ENCODE measurements around the gene FAM131C.
"Not testable (repeated sequence)": the region's sequence is repeated elsewhere in the genome, so short reads cannot be mapped to it uniquely, and the experiment has no call there.

FAM131C gene

DNA sequence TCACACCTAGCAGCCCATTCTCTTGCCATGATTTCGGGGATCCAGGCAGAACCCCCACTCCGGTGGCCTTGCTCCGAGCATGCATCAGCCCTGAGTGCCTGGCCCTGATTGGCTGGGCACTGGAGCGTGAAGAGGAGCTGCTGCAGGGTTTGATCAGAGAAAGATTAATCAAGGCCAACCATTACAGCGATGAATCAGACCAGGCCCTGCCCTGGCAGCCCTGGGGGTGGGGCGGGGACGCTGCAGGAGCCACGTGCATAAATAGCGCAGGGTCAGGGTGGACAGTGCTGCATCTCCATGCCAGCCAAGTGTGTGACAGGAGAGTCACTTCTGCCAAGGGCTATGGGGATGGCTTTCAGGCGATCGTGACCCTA lies 3.4 kb upstream of the FAM131C start:
- DNase-seq (ENCODE audit: low read depth), result no peak

DNA sequence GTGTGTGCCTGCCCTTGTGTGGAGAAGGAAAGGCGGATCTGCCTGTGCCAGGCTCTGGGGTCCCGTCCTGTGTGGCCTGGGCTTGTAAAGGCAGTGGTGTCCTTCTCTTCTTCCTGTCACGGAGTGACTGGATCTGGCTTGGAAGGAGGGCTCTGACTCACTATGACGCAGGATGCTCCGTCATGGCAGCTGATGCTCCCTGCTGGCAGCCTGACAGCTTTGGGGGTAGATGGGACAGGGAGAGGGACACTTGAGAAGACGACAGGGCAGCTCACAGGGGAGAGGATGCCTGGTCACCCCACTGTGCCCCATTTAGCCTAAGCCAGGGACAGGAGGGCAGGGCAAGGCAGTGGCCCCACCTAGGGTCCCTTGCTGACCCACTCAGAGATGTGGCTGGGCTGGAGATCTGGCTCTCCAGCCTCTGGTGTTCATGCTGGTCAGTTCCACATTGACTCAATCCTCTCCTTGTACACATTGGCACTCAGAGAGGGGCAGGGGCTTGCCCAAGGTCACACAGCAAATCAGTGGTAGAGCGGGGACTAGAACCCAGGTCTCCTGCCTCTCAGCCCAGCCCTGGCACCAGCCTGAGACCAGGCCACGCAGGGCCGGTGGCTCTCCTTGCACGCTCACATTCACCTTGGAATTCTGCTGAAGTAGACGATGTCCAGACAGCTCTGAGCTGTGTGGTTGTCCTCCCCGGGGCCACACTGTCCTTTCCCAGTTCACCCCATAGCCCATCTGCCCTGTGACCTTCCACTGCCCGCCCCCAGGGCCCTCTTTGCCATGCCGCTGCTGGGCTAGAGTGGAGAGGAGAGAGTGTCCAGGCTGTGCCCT lies 2.8 kb upstream of the FAM131C start:
- DNase-seq (ENCODE audit: low read depth), result peak; percentile 89

DNA sequence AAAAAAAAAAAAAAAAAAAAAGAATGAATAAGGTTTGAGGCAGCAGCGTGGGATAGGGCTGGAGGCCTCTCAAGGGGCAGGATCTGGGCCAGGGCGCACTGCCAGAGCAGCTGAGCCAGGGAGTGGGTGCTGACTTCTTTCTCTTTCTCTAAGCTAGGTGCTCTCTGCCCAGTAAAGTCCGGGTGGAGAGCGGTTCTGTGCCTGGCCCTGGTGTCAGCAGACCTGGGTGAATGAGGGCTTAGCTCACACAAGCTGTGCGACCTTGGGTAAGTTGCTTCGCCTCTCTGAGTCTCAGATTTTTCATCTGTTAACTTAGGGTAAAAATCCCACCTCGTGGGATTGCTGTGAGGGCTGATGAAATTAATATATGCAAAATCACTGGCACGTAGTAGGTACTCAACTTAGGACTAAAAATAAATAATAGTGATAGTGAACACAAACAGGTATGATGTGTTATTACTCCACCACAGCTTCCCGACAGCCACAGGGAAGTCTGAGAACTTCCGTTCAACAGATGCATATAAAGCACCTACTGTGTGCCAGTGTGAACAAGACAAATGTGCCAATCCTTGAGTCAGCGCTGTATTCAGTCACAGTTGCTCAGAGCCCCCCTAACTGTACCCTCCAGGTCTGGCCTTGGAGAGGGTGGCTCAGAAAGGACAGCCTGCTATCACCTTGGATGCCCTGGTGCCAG lies 2.0 kb upstream of the FAM131C start:
- no peak for DNase-seq (ENCODE audit: low read depth)

DNA sequence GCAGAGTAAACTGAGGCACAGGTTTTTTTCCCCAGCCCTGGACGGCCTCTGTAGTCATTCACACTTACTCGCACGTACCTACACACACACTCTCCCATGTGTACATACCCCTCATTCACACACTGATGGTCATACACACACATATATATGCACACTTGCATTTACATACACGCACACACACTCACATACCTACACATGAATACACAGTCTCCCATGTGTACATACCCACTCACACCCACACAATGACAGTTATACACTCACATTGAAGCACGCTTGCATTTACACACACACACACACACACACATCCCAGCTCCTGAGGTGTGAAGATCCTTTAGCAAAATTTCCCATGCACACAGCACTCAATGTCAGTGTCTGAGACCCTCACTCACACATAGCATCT lies 766 bp upstream of the FAM131C start:
- DNase-seq (ENCODE audit: low read depth), result no peak

DNA sequence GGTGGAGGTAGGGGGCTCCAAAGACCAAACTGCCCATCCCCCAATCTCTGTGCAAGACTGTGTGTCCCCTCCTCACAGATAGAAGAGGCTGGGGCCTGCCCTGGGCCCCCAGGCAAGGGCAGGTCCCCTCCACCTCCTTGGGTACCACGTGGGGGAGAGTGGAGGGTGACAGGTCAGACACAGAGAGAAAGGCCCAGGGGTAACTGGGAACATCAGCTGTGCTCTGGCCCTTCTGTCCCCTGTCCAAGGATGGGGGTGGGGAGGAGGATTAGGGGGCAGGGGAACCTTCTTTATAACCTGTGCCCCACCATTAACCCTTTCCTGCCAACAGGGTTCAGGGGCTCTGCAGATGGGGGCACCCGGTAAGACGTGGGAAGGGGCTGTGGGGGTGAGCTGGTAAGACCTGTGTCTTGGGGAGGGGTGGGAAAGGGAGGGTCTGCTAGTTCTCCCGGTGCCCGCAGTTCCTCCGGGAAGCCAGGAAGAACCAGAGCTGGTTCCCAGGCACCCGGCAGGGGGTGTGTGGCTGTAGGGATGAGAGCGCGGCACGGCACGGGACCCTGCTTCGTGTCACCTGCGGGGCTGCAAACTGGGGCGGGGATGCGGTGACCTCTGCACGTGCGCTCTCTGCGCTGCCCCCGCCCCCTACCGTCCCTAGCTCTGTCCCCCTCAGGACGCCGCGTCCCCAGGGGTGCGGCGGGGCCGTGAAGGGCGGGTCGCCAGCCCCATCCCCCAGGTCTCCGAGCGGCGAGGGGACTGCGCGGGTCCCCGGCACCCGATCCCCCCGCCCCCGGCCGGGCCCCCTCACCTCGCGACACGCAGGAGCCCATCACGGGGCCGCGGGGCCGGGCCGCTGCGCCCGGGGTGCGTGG lies 601 bp downstream of the FAM131C start:
- DNase-seq (ENCODE audit: low read depth), result no peak

DNA sequence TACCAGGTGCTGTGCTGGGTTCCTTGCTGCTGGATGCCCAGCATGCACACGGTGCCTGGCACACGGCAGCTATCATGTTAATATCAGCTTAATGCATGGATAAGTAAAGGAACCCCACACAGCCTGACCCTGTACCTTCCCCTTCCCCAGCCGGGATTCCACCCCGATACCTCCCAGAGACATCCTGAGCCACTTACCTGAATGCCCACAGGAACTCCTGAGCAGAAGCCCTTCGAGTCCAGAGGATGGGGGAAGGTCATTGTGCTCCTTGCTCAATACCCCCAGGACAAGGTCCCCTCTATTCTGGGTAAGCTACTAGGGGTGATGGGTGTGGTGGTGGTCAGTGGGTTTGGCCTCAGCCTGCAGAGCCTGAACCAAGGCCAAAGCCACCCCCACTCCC lies 1.4 kb downstream of the FAM131C start:
- DNase-seq (ENCODE audit: low read depth), result no peak

DNA sequence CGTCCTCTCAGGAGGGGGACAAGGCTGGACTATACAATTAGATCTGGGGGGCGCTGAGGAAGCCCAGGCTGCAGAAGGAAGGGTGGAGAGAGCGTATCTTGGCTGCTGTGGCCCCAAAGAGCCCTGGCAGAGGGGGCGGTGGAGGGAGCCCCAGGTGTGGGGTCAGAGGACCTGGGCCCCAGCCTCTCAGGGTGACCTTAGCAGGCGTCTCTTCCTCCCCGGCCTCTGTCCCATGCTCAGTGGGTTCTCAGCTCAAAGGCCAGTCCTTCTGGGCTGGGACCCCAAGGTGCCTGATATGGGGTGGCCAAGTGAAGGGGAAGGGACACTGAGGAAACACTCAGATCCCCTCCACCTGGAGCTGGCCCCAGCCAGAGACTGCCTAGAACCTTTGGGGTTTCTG lies 1.8 kb downstream of the FAM131C start:
- no peak for DNase-seq (ENCODE audit: low read depth)

DNA sequence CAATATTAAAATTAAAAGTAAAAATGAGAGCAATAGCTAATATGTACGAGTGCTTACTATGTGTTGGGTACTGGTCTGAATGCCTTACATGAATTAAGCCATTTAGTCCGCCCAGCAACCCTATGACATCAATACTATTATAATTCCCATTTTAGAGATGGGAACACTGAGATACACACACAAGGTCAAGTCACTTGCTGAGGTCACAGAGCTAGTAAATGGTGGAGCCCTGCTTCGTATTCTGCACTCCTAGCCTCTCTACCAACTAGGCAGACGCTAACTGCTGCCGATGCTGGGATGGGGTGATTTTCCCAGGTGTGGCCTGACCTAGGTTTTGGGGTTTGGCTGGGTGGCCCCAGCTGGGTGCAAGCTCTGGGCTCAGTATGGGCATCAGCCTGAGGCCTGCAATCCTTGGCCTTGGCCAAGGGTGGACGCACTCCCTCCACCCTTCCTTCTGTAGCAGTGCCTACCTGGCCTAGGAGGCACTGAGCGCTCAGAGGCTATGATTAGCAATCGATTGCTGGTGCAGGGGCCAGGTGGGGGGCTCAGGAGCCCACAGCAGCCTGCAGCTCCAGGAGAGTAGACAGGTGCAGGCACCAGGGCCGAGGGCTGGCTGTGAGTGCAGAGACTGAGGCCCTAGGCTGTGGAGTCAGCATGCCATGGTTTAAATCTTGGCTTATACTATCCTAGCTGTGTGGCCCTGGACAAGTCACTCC lies 2.7 kb downstream of the FAM131C start:
- DNase-seq (ENCODE audit: low read depth), result no peak

DNA sequence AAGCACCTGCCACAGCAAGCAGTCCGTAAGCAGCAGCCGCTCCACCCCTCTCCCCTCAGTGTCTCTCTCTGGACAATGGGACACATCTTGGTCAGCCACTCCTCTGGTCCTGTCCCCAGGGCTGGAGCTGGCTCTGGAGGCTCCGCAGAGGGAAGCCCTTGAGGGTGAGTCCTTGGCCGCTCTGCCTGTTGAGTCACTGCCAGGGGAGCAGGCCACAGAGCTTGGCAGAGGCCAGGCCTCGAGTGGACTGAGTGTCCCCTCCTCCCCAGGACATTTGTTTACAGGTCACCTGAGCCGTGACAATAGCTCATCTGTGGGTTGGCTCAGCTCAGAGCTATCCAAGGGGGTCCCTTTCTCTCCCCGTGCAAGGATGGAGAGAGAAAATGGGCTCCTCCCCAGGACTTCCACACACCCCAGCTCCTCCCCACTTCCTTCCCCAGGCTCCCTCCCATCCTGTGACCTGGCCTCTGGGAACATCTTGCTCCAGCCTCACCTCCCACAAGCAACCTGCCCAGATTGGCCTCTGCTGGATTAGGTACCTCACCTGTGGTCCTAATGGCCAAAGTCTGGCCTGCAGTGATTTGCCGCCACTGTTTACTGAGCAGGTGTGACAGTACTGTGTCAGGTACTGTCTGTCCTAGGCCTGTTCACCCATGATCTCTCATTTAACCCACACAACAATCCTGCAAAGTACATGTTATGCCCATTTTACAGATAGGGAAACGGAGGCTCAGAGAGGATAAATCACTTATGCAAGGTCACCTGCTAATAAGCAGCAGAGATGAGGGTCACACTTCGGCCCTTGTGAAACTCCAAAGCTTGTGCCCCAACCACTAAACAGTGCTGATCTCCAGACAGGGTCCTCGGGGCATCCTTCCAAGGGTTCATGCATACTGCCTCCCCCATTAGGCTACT lies 4.8 kb downstream of the FAM131C start:
- no peak for DNase-seq (ENCODE audit: low read depth)

DNA sequence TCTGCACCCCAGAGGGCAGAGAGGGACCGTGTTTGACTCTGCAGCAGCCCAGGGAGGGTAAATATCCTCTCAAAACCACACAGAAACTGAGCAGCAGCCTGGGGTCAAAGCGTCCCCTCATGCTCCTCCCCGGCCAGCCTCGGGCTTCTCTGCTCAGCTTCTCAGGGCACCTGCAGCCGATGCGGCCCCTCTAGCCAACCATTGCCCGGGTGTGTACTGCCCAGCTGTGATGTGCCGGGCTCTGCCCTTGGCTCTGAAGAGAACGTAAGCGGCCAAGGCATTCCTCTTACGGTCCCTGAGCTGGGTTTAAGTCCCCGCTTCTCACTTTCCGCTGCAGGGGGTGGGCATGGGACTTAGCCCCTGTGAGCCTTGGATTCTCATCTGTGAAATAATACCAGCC lies 5.5 kb downstream of the FAM131C start:
- DNase-seq (ENCODE audit: low read depth), result no peak

DNA sequence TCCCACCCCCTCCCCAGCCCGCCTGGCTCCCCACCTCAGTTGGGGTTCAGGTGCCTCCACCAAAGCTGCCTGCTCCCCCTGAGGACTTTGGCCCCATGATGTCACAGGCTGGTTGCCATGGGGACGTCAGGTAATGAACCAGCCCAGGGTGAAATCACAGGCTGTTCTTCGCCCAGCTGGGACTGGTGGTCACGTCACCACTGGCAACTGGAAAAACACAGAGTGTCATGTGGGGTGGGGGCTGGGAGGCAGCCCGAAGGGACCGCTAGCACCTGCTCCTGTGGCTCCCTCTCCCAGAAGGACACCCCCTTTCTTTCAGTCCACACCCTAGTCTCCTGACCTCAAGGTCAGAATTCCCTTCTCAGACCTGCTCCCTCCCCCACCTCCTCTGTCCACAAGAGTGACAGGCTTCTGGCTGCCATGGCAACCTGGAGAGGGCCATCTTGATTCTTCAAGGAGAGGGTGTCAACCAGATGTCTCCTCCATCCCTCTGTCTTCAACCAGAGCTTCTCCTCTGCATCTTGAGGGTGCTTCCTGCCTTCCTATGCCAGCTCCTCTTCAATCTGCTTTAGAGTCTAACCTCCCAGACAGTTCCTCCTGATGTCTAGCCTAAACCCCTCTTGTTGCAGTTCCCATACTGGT lies 6.2 kb downstream of the FAM131C start:
- no peak for DNase-seq (ENCODE audit: low read depth)

DNA sequence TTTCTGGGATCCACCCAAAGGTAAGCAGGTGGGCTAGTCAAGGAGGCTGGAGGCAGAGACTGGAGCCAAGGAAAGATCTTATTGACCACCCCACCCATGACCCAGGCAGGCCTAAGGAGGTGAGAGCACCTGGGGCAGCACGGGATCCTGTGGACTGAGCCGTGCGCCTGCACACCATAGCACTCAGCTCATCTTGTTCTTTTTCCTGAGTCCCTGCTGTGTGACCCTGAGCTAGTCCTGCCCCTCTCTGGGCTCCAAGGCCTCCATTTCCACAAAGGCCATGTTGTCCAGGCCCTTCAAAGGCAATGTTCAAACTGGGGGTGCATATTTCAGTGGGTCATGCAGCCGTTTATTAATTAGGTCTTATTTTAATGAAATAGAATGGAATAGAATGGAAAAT lies 7.2 kb downstream of the FAM131C start:
- no peak for DNase-seq (ENCODE audit: low read depth)

DNA sequence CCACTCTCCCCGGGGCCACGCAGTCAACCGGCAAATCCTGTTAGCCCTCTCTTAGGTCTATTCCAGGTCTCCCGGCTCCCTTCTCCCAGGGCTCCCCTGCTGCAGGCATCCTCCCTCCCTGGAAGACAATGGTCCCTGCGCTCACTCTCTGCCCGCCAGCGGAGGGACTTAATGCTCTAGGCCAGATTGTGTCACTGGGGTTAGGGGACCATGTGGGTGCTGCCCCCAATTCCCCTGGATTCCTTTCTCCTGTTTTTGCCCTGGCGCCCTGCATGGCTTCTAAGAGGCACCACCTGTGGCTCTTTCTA lies 8.2 kb downstream of the FAM131C start:
- no peak for DNase-seq (ENCODE audit: low read depth)

DNA sequence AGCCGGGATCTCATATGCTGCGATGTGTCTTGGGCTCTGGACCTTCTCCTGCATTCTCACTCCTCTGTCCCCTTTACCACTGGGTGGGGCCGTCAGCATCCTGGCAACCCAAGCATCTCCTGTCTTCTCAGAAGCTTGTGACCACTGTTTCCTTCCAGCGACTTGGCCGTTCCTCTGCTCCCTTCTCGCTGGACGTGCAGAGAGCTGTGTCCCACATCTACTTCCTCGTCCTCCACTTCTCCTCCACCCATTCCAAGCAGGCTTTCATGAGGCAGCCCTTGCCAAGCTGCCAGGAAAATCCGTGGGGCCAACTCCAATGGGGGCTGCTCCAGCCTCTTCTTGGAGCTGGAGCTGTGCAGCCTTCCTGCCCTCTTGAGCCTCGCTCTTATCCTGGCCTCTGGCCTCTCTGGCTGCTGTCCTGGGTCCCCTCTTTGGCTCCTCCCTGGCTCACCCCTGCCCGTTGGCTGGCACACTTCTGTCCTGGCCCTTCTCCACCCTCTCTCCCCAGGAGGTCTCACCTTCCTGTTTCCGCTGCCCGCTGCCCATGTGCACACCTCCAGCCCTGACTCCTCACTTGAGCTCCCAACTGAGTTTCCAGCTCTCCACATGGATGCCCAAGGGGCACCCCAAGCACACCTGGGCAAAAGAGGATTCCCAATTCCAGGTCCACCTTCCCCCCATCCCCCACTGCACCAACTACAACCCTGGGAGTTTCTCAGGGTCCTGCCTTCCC lies 8.7 kb downstream of the FAM131C start:
- DNase-seq (ENCODE audit: low read depth), result no peak

DNA sequence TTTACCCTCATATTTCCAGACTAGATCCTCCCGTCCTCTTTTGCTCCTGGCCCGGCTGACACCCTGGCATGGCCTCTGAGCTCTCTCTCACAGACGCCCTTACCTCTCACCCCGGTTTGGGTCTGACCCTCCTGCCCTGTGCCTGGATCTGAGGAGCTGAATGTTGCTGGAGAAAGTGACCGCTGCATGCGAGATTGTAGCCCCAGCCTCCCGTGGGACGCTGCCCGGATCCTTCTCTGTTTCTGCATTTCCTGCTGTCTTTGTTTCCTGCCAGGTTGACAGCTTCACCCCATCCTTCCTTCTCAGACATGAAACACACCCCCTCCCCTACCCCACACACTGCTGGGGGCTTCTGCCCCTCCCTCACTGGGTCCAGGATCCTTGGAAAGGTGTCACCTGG lies 9.5 kb downstream of the FAM131C start:
- DNase-seq (ENCODE audit: low read depth), result no peak

DNA sequence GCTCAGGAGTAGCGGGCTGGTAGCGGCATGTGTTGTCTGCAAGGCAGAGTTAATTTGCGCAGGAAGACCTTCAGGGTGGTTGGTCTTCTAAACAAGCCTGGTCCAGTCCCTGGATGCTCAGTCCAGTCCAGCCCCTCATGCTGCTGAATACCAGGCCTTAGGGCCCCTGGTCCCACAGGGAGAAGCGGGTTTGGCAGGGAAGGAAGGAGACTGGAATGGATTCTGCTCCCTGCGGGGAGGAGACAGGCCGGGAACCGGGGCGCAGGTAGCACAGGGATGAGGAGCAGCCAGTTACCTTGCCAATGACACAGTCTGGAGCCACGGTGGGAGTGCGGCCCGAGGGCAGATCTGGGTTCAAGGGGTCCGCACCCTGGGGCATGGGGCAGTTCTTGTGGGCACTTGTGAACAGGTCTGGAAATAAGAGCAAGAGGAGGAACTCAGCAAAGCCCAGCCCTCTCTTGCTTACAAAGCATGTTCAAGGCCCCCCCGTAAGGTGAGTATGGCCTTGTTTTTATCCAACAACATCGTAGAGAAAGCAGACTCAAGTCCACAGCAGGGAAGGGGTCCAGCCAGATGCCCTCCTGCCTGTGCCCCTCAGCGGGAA lies 10.1 kb downstream of the FAM131C start:
- DNase-seq (ENCODE audit: low read depth), result no peak

DNA sequence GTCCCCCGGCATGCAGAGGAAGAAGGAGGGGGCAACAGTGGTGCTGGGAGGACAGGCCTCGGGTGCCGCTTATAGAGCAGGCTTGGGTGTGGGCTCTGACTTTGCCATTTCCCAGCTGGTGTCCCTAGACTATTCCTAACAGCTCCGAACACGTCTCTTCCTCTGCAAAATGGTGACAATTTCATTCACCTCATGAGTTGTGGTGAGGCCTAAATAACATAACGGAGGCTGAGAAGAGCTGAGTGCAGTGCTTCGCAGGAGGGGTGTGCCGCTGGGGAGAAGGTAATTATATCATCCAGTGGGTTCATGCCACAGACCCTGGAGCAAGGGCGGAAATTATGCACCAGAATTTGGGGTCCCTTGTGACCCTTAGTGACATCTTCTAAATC lies 10.8 kb downstream of the FAM131C start:
- not testable (repeated sequence) for DNase-seq (ENCODE audit: low read depth)

DNA sequence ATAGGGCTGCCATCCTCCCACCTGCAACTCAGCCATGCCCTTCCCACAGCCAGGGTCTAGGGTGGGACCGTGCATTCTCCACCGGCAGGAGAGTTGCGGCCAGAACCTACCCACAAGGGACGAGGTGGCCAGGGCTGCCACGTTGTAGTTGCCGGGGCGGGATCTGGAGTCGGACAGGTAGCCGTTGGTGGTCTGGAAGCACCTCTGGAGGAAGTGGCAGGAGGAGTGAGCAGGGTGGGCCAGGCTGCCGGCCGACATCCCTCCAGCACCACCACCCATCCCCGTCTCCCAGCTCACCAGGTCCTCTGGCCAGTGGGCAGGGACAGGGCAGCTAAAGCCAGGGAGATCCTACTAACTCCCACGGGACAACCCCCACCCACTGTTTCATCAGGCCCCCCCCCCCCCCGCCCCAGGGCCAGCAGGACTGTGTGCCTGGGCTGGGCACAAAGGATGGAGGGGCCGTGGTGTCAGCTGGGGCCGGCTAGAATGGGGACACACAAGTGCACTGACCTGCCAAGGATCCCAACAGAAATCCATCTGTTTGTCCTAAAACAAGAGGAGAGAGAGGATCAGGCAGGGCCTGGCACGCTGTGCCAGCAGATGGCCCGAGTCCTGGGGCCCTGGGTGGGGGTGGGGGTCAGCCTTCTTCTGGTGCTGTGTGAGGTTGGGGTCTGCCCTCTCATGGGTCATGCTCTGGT lies 11.3 kb downstream of the FAM131C start:
- not testable (repeated sequence) for DNase-seq (ENCODE audit: low read depth)

DNA sequence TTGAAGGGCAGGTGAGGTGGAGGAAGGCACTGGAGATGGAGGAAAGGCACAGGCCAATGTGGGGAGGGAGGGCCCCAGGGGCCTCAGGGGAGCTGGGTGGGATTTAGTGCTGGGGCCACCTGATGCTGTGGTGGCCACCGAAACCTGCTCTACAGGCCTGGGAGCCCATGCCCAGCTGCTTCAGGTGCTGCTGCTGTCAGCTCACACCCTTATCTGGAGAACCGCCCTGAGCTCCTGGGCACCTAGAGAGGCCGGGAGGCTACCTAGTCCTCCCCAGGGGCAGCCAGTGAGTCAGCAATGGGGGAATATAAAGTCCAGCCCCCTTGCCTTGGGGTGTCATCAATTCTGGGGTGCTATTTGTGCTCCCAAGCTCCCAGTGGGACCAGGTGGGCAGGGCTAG lies 12.2 kb downstream of the FAM131C start:
- no peak for DNase-seq (ENCODE audit: low read depth)

Data from HS-5 (cell line).